HepG2 (cell line): ENCODE measurements around the gene PGGT1B. TPM values are rescaled to one million over a fixed set of nuclear protein-coding genes. Genes with fewer than 3 reads are reported as not detected.

Experiments
- ATAC-seq: fragments of 200-7000 bp; cut with Tn5 transposase; 3 replicates; pipeline ENCODE4 v1.9.1; 2020; ENCODE audit warnings: mild to moderate bottlenecking, moderate library complexity
- BruUV-seq: library from RNA; stranded (reverse); fragments of 400-500 nt; replicated peaks from 2 replicates; lab custom pipeline; 2021; lab: Mats Ljungman, UMichigan
- CTCF ChIA-PET: fragments of 300-600 bp; formaldehyde crosslinking; extraction: SDS; loops from one replicate; lab custom pipeline; 2021; ENCODE audit warnings: low total read pairs, inconsistent platforms, low intra/inter-chr PET ratio; lab: Yijun Ruan, JAX
- POLR2A ChIA-PET: fragments of 350-600 bp; sonication (Branson Sonifier 250); formaldehyde crosslinking; loops from one replicate; lab custom pipeline; 2020; ENCODE audit warnings: antibody characterized with exemption, inconsistent platforms; lab: Yijun Ruan, JAX
- DNase-seq: peaks from one replicate; pipeline ENCODE4 v3.0.0-alpha.2; 2015; ENCODE audit warnings: low spot score
- FAIRE-seq: peaks from 3 replicates; lab custom pipeline; 2011; peaks lifted over from hg19 to GRCh38; lab: Jason Lieb, UNC
- H2AFZ ChIP-seq: one replicate; pipeline ENCODE4 v1.6.1; 2011; ENCODE audit warnings: low read length, inconsistent platforms
- H3K27ac ChIP-seq: fragments of 300-600 bp; 3 replicates; pipeline ENCODE4 v1.8.0; 2011; ENCODE audit warnings: mixed run types, mild to moderate bottlenecking, mixed read lengths, low read length, inconsistent platforms; ENCODE audit not compliant: insufficient read depth; ENCODE audit errors: extremely low read length
- H3K27me3 ChIP-seq, 2 experiments: fragments of 200-600 bp in 1 of 2; 2 replicates in 1 of 2; 3 replicates in 1 of 2; pipeline versions ENCODE4 v1.6.0 to v1.8.0; 2011; ENCODE audit warnings: low read length in 2 of 2, mild to moderate bottlenecking in 2 of 2, moderate library complexity in 2 of 2, inconsistent platforms in 1 of 2; ENCODE audit not compliant: insufficient read depth in 2 of 2, control insufficient read depth in 1 of 2
- H3K36me3 ChIP-seq, 2 experiments: fragments of 200-600 bp in 1 of 2; replicated peaks in 1 of 2; 2 replicates in 1 of 2; 3 replicates in 1 of 2; pipeline versions ENCODE4 v1.5.1 to v1.8.0; 2011; ENCODE audit warnings: low read length in 2 of 2, inconsistent platforms in 1 of 2; ENCODE audit not compliant: insufficient read depth in 2 of 2, control insufficient read depth in 1 of 2
- H3K4me1 ChIP-seq: 2 replicates; pipeline ENCODE4 v1.5.1; 2012; ENCODE audit warnings: low read length, inconsistent platforms; ENCODE audit not compliant: insufficient read depth
- H3K4me2 ChIP-seq: 2 replicates; pipeline ENCODE4 v1.6.0; 2011; ENCODE audit warnings: low read depth, low read length, inconsistent platforms
- H3K4me3 ChIP-seq, 3 experiments: fragments of 200-600 bp in 1 of 3; sonication (generic), shearing (Covaris generic) in 1 of 3; replicated peaks in 1 of 3; 2 replicates each; pipeline ENCODE4 v1.5.1; 2011 to 2016; ENCODE audit warnings: low read length in 3 of 3, inconsistent platforms in 2 of 3, low read depth in 2 of 3, mild to moderate bottlenecking in 2 of 3, control low read depth in 1 of 3, mixed read lengths in 1 of 3; ENCODE audit not compliant: insufficient read depth in 1 of 3
- H3K79me2 ChIP-seq: one replicate; pipeline ENCODE4 v1.6.1; 2011; ENCODE audit warnings: low read length, inconsistent platforms; ENCODE audit not compliant: insufficient read depth
- H3K9ac ChIP-seq: 2 replicates; pipeline ENCODE4 v1.6.0; 2011; ENCODE audit warnings: mild to moderate bottlenecking, low read depth, low read length, inconsistent platforms; ENCODE audit not compliant: insufficient read depth
- H3K9me3 ChIP-seq: 2 replicates; pipeline ENCODE4 v1.5.1; 2012; ENCODE audit warnings: mild to moderate bottlenecking, low read length
- H4K20me1 ChIP-seq: 2 replicates; pipeline ENCODE4 v1.6.0; 2011; ENCODE audit warnings: inconsistent platforms, mild to moderate bottlenecking, low read length, moderate library complexity; ENCODE audit not compliant: insufficient read depth
- AGO1 ChIP-seq: fragments of 200-400 bp; formaldehyde crosslinking; IDR thresholded peaks from 2 replicates; pipeline ENCODE4 v1.6.1; 2017; ENCODE audit warnings: mild to moderate bottlenecking, low read depth, low read length, moderate library complexity; ENCODE audit not compliant: poor library complexity, severe bottlenecking
- BHLHE40 ChIP-seq: IDR thresholded peaks from 2 replicates; pipeline ENCODE4 v1.6.1; 2011; ENCODE audit warnings: low read length, improper control_type of control experiment
- SALL2 ChIP-seq: sonication (generic); formaldehyde crosslinking; IDR thresholded peaks from 2 replicates; pipeline ENCODE4 v1.8.1; 2023; ENCODE audit warnings: mild to moderate bottlenecking, missing genetic modification reagents, inconsistent platforms
- SUZ12 ChIP-seq: fragments of 150-350 bp; IDR thresholded peaks from 2 replicates; pipeline ENCODE4 v1.6.1; 2014; ENCODE audit warnings: low read depth, low read length
- ZNF615 ChIP-seq: sonication (generic); formaldehyde crosslinking; IDR thresholded peaks from 2 replicates; pipeline ENCODE4 v1.5.0; 2020; ENCODE audit warnings: mild to moderate bottlenecking, missing genetic modification reagents, borderline replicate concordance
- WGBS: methylation state at CpG from one replicate; pipeline ENCODE4 v1.1.6; 2017; ENCODE audit warnings: low lambda C conversion rate; 5-methylcytosine and 5-hydroxymethylcytosine counted together
- in situ Hi-C: cut with HindIII; loops from 2 replicates; pipeline ENCODE4 v1.10.0; 2017; ENCODE audit warnings: low pct_unique_long_range_greater_than_20kb; ENCODE audit not compliant: extremely low pct_ligation_motif_present
- intact Hi-C: fragments of 100-400 bp; cut with micrococcal nuclease; formaldehyde crosslinking; loops from one replicate; pipeline ENCODE4 v1.10.0; 2022; ENCODE audit not compliant: unreplicated experiment
- polyA plus RNA-seq, 8 experiments: library from polyadenylated mRNA; depleted of rRNA in 3 of 8; stranded (reverse) in 7 of 8; unstranded in 1 of 8; fragments of >200 nt; fragmentation: Illumina TruSeq in 4 of 8; extraction: Trizol in 4 of 8; gene quantifications; 2 replicates each; pipeline versions ENCODE4 v1.2.1 to v1.2.3, GENCODE V29; 2011 to 2016; ENCODE audit warnings: low read depth in 4 of 8, missing spikeins in 1 of 8, mixed read lengths in 1 of 8; ENCODE audit not compliant: insufficient read depth in 1 of 8
- total RNA-seq, 5 experiments: library from RNA; depleted of rRNA; stranded (reverse); fragments of >200 nt; fragmentation: Illumina TruSeq; extraction: Trizol; gene quantifications; 2 replicates each; pipeline ENCODE4 v1.2.3, GENCODE V29; 2016; ENCODE audit warnings: low read depth in 1 of 5

The PGGT1B gene
- total and polyA plus RNA-seq, 2 of the 13 experiments (the other 11 are each of a cell fraction or from before 2014, with no cell fraction given), result 2.4 to 42.7 TPM

- no peaks in the 10 kb centered on the region for H3K36me3 ChIP-seq
- no peak for DNase-seq
- peak overlapping the region; percentile 84 for H3K4me2 ChIP-seq
- peak; percentile 7 for ATAC-seq
- H3K27me3 ChIP-seq, result peaks cover 0 to 13% of the 10 kb centered on the region in 2 experiments; a peak in 2 of 5 replicates
- ChIA-PET POLR2A (no interaction called here), CTCF (no interaction called here)
- 7% methylated on average over 12 of the region's 41 CpGs for WGBS
- TF ChIP-seq AGO1 (peak; percentile 6), BHLHE40 (no peak), ZNF615 (CRISPR knock-in tag) (0 out of 2 replicates have a peak, but pooled peaks have one; percentile 66)
- TF ChIP-seq, all 625 proteins: peak for 2
- Histone ChIP-seq H3K4me1 (peaks cover 17% of the 10 kb centered on the region), H3K79me2 (no peaks in the 10 kb centered on the region), H3K9me3 (peaks cover 20% of the 10 kb centered on the region; the same call in 1 of the 2 replicates), H3K4me3 (peak overlapping the region; percentile 64 to 84 (median 83)), H4K20me1 (no peaks in the 10 kb centered on the region), H3K9ac (peak overlapping the region; percentile 59), H3K27ac (no peak overlapping the region), H2AFZ (peak overlapping the region; percentile 23)
- intact Hi-C loops, result loop anchor here (1.0 kb wide), 1 partner anchor 71 kb away; no protein-coding TSS in a partner anchor
- no TSS peak for BruUV-seq
- in situ Hi-C loops, result no loop called here
- no peak for FAIRE-seq
These were observed 93.7 kb downstream of the PGGT1B start for GRCh38 chr5:115168829-115169486.

GRCh38 chr5:115166744-115167393, 95.8 kb downstream of the PGGT1B start:
- DNase-seq, result no peak
- ChIA-PET CTCF (no interaction called here), POLR2A (no interaction called here)
- no peaks in the 10 kb centered on the region for H3K79me2 ChIP-seq
- no TSS peak for BruUV-seq
- 88% methylated on average over 3 of the region's 12 CpGs for WGBS
- TF ChIP-seq SUZ12, result no peak
- TF ChIP-seq SALL2 (CRISPR knock-in tag), result no peak
- TF ChIP-seq, all 625 proteins: peak for 0
- no peak for ATAC-seq
- Histone ChIP-seq H3K4me2 (no peak overlapping the region), H3K9me3 (peaks cover 20% of the 10 kb centered on the region; the same call in 1 of the 2 replicates), H2AFZ (no peak overlapping the region), H4K20me1 (no peaks in the 10 kb centered on the region), H3K36me3 (no peaks in the 10 kb centered on the region), H3K9ac (no peak overlapping the region), H3K4me1 (peaks cover 17% of the 10 kb centered on the region), H3K27me3 (peaks cover 0 to 13% of the 10 kb centered on the region in 2 experiments; a peak in 2 of 5 replicates), H3K27ac (no peak overlapping the region), H3K4me3 (no peak overlapping the region)
- intact Hi-C loops (no loop called here), in situ Hi-C loops (no loop called here)
- FAIRE-seq, result no peak
